WERI-Rb-1 (cell line): Measurements from ENCODE around the gene TMEM38A.
"Not testable (repeated sequence)": the region's sequence is repeated elsewhere in the genome, so short reads cannot be mapped to it uniquely, and the experiment has no call there.

ENCODE experiments used
- DNase-seq: peaks from one replicate; pipeline ENCODE4 v3.0.0-alpha.2; 2020
- H3K27ac ChIP-seq: fragments of 250-450 bp; sonication (Bioruptor Pico); 2 replicates; pipeline ENCODE4 v1.5.1; 2020; ENCODE audit warnings: mild to moderate bottlenecking, moderate library complexity
- H3K27me3 ChIP-seq: fragments of 250-450 bp; sonication (Bioruptor Pico); 2 replicates; pipeline ENCODE4 v1.5.1; 2021; ENCODE audit warnings: mild to moderate bottlenecking, low read depth, moderate library complexity; ENCODE audit not compliant: insufficient read depth, severe bottlenecking
- H3K36me3 ChIP-seq: fragments of 250-450 bp; sonication (Bioruptor Pico); 2 replicates; pipeline ENCODE4 v1.5.1; 2020; ENCODE audit warnings: mild to moderate bottlenecking, moderate library complexity
- H3K4me3 ChIP-seq: 2 replicates; pipeline ENCODE4 v1.5.1; 2011; ENCODE audit warnings: low read depth, mild to moderate bottlenecking, control low read depth, low read length
- H3K9me3 ChIP-seq: fragments of 250-450 bp; sonication (Bioruptor Pico); 2 replicates; pipeline ENCODE4 v1.5.1; 2021; ENCODE audit warnings: mild to moderate bottlenecking, moderate library complexity; ENCODE audit not compliant: severe bottlenecking
- TF ChIP-seq, protein P1 (sequence below): IDR thresholded peaks from 2 replicates; pipeline ENCODE4 v1.5.1; 2011; ENCODE audit warnings: low read depth, mild to moderate bottlenecking, control low read depth, inconsistent platforms, low read length

Gene TMEM38A

DNA sequence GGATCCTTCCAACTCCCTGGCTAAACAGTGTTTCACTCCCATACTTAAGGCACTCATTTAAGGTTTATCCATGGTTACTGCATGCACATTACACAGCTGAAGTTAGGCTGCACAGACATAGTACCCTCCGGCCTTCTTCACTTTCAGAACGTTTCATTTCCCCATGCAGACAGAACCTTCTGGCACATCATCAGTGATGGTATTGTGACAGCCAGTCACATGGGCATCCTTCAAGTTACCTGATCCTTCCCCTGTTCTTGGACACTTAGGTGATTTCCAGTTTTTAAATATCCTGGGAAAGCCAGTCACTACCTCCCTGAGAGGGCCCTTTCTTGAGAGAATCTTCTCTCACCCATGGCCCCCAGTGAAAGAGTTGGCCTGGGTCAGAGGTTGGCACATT lies 10.1 kb upstream of the TMEM38A start:
- H3K27me3 ChIP-seq, result no peaks in the 10 kb centered on the region
- TF ChIP-seq, protein P1, sequence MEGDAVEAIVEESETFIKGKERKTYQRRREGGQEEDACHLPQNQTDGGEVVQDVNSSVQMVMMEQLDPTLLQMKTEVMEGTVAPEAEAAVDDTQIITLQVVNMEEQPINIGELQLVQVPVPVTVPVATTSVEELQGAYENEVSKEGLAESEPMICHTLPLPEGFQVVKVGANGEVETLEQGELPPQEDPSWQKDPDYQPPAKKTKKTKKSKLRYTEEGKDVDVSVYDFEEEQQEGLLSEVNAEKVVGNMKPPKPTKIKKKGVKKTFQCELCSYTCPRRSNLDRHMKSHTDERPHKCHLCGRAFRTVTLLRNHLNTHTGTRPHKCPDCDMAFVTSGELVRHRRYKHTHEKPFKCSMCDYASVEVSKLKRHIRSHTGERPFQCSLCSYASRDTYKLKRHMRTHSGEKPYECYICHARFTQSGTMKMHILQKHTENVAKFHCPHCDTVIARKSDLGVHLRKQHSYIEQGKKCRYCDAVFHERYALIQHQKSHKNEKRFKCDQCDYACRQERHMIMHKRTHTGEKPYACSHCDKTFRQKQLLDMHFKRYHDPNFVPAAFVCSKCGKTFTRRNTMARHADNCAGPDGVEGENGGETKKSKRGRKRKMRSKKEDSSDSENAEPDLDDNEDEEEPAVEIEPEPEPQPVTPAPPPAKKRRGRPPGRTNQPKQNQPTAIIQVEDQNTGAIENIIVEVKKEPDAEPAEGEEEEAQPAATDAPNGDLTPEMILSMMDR, result no peak
- no peaks in the 10 kb centered on the region for H3K9me3 ChIP-seq
- H3K27ac ChIP-seq, result no peak overlapping the region
- peaks cover 80% of the 10 kb centered on the region for H3K36me3 ChIP-seq
- H3K4me3 ChIP-seq, result no peak overlapping the region
- no peak for DNase-seq

DNA sequence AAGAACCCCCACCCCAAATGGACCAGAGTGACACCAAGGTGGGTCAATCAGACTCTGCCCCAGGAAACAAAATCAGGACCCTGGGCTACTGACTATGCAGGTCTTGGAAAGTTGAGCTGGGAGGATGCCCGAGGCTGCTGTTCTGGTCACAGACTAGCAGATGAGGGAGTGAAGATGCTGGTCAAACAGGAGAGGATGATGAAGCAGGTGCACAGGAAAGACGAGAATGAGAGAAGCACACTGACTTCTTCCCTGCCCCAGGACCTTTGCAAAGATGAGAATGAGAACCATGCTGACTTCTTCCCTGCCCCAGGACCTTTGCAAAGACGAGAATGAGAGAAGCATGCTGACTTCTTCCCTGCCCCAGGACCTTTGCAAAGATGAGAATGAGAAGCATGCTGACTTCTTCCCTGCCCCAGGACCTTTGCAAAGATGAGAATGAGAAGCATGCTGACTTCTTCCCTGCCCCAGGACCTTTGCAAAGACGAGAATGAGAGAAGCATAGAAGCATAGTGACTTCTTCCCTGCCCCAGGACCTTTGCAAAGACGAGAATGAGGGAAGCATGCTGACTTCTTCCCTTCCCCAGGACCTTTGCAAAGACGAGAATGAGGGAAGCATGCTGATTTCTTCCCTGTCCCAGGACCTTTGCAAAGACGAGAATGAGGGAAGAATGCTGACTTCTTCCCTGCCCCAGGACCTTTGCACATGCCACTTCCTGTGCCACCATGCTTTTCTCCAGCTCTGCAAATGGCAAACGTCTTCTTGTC lies 9.3 kb upstream of the TMEM38A start:
- DNase-seq, H3K9me3 ChIP-seq, H3K27ac ChIP-seq, H3K27me3 ChIP-seq, H3K4me3 ChIP-seq: not testable (repeated sequence)
- H3K36me3 ChIP-seq, result peaks cover 78% of the 10 kb centered on the region

DNA sequence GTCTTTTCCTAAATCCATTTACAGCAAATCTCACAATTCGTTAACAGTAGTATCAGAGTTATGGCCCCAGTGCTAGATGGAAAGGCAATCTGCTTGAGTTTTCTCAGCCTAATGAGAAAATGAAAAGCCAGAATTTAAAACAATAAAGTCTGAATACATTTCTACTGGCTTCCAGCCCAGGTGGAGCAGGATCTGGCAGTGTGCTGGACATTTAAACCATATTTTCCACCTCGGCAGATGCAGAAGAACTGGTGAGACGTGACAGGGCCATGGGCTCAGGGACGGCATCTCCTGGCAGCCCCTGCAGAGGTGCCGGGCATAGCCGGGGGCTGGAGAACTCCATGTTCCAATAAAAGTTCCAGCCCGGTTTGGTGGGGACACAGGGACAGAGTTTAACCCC lies 8.1 kb upstream of the TMEM38A start:
- no peak overlapping the region for H3K4me3 ChIP-seq
- no peak overlapping the region for H3K27ac ChIP-seq
- TF ChIP-seq, protein P1, result no peak
- peaks cover 75% of the 10 kb centered on the region for H3K36me3 ChIP-seq
- H3K9me3 ChIP-seq, result no peaks in the 10 kb centered on the region
- no peak for DNase-seq
- no peaks in the 10 kb centered on the region for H3K27me3 ChIP-seq

DNA sequence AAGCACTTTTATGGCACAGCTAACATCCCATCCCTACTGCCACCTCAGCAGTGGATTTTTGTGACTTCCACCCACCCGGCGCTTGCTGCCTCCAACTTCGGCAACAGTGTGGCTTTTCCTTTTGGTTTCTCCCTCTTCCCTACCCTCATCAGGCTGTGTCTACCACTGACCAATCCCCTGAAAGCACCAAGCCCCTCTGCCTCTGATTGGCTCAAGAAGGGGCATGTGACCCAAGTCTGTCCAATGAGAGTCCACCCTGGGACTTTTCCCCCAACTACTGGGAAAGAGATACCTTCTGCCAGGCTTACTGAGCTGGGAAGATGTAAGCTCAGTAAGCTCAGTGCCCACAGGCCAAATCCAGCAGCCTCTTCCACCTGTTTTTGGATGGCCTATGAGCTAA lies 6.8 kb upstream of the TMEM38A start:
- DNase-seq, result no peak
- peaks cover 79% of the 10 kb centered on the region for H3K36me3 ChIP-seq

DNA sequence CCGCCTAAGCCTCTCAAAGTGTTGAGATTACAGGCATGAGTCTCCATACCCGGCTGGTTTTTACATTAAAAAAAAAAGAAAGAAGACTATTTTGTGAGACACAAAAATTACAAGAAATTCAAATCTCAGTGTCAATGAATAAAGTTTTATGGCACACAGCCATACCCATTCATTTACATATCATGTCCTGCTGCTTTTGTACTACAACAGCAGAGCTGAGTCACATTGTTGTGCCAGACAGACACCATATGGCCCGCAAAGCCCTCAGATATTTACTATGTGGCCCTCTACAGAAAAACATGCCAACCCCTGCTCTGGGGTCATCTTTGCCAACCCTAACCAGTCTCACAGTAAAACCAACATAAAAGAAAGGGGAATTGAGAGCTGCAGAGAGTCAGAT lies 6.3 kb upstream of the TMEM38A start:
- peaks cover 77% of the 10 kb centered on the region for H3K36me3 ChIP-seq
- DNase-seq, result no peak

More for the DNA sequence above, 6.8 kb upstream of the TMEM38A start:
- TF ChIP-seq, protein P1, result no peak
- Histone ChIP-seq H3K4me3 (no peak overlapping the region), H3K27me3 (no peaks in the 10 kb centered on the region), H3K9me3 (no peaks in the 10 kb centered on the region), H3K27ac (peak overlapping the region; percentile 65)

DNA sequence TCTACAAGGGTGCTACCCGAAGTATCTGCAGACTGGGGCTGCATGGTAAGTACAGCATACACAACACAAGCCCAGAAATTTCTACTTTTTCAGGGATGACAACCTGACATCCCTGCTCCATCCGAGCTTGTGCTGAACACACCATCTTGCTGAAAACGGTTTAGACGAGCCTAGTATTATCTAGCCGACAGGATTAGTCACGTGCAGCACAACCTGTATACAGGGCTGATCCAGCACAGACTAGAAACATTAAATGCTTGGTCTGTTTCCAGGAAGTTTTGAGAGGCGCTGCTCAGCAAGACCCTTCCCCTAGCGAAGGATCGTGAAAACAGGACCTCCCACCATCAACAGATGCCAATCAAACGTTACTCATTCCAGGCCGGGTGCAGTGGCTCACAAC lies 5.2 kb upstream of the TMEM38A start:
- Histone ChIP-seq H3K27me3 (no peaks in the 10 kb centered on the region), H3K4me3 (no peak overlapping the region), H3K9me3 (no peaks in the 10 kb centered on the region), H3K36me3 (peaks cover 69% of the 10 kb centered on the region), H3K27ac (peak overlapping the region; percentile 65)
- DNase-seq, result peak; percentile 43
- TF ChIP-seq, protein P1, result no peak

More for the DNA sequence above, 6.3 kb upstream of the TMEM38A start:
- Histone ChIP-seq H3K4me3 (no peak overlapping the region), H3K27me3 (no peaks in the 10 kb centered on the region), H3K9me3 (no peaks in the 10 kb centered on the region), H3K27ac (peak overlapping the region; percentile 65)
- TF ChIP-seq, protein P1, result no peak
